ENCODE results near the gene PIGM. TPM values are rescaled to one million over a fixed set of nuclear protein-coding genes. Genes with fewer than 3 reads are reported as not detected.

PIGM gene
- total RNA-seq (2022; extraction: Qiagen RNA extraction): 4.1 to 4.6 TPM (median 4.4 TPM) in 5 replicates

GRCh38 chr1:160031365-160032164, at the start of gene PIGM:
Gene PIGM, minus strand, starts transcription at chr1:160031990. Its CDS starts 251 bp downstream, at chr1:160031739.

GRCh38 chr1:160081261-160081936, 49.6 kb upstream of the PIGM start, which contains the start of gene KCNJ9:
Gene KCNJ9, plus strand, starts transcription at chr1:160081538. Its CDS starts 2,493 bp downstream, at chr1:160084031.

GRCh38 chr1:160069460-160070231, 37.9 kb upstream of the PIGM start, which contains the start of gene KCNJ10:
Gene KCNJ10, minus strand, starts transcription at chr1:160070160. Its CDS starts 27,628 bp downstream, at chr1:160042532.

Other genes with a start within 250 kb of the PIGM start
- gene FCRL6, start 229.6 kb downstream of the PIGM start, total RNA-seq (2022; extraction: Qiagen RNA extraction): not detected in 5 replicates
- gene SLAMF8, start 205.1 kb downstream of the PIGM start, total RNA-seq (2022; extraction: Qiagen RNA extraction): 0.03 TPM in 1 of 5 replicates, not detected in the others
- 0.05 TPM in 2 of 5 replicates, not detected in the others for gene VSIG8, start 169.3 kb downstream of the PIGM start, total RNA-seq (2022; extraction: Qiagen RNA extraction)
- gene CFAP45, start 131.8 kb downstream of the PIGM start, total RNA-seq (2022; extraction: Qiagen RNA extraction): 0.61 to 0.79 TPM (median 0.73 TPM) in 5 replicates
- gene TAGLN2, start 106.5 kb downstream of the PIGM start, total RNA-seq (2022; extraction: Qiagen RNA extraction): 1,030 to 1,080 TPM (median 1,063 TPM) in 5 replicates
- 0.17 to 0.29 TPM (median 0.22 TPM) in 5 replicates for gene IGSF9, start 86.4 kb downstream of the PIGM start, total RNA-seq (2022; extraction: Qiagen RNA extraction)
- 0.13 to 0.83 TPM (median 0.40 TPM) in 5 replicates for gene SLAMF9, start 77.8 kb downstream of the PIGM start, total RNA-seq (2022; extraction: Qiagen RNA extraction)
- 0.09 TPM in 1 of 5 replicates, not detected in the others for gene KCNJ10, start 38.2 kb upstream of the PIGM start, total RNA-seq (2022; extraction: Qiagen RNA extraction)
- 0.02 TPM in 1 of 5 replicates, not detected in the others for gene KCNJ9, start 49.5 kb upstream of the PIGM start, total RNA-seq (2022; extraction: Qiagen RNA extraction)
- gene IGSF8, start 66.6 kb upstream of the PIGM start, total RNA-seq (2022; extraction: Qiagen RNA extraction): 6.0 to 10.1 TPM (median 10.0 TPM) in 5 replicates
- gene ATP1A2, start 83.8 kb upstream of the PIGM start, total RNA-seq (2022; extraction: Qiagen RNA extraction): 0.03 to 0.20 TPM (median 0.07 TPM) in 4 of 5 replicates, not detected in the other
- gene ATP1A4, start 119.6 kb upstream of the PIGM start, total RNA-seq (2022; extraction: Qiagen RNA extraction): not detected in 5 replicates
- not detected in 5 replicates for gene CASQ1, start 158.6 kb upstream of the PIGM start, total RNA-seq (2022; extraction: Qiagen RNA extraction)
- gene PEA15, start 173.4 kb upstream of the PIGM start, total RNA-seq (2022; extraction: Qiagen RNA extraction): 180 to 213 TPM (median 195 TPM) in 5 replicates
- gene DCAF8, start 230.6 kb upstream of the PIGM start, total RNA-seq (2022; extraction: Qiagen RNA extraction): 44.4 to 56.1 TPM (median 53.8 TPM) in 5 replicates

All from A549 treated with CORT108297 at 1 μM for 4 hours (cell line).